ENCODE results near the gene ZNF597.
"Not testable (repeated sequence)": the region's sequence is repeated elsewhere in the genome, so short reads cannot be mapped to it uniquely, and the experiment has no call there.

The ZNF597 gene

DNA sequence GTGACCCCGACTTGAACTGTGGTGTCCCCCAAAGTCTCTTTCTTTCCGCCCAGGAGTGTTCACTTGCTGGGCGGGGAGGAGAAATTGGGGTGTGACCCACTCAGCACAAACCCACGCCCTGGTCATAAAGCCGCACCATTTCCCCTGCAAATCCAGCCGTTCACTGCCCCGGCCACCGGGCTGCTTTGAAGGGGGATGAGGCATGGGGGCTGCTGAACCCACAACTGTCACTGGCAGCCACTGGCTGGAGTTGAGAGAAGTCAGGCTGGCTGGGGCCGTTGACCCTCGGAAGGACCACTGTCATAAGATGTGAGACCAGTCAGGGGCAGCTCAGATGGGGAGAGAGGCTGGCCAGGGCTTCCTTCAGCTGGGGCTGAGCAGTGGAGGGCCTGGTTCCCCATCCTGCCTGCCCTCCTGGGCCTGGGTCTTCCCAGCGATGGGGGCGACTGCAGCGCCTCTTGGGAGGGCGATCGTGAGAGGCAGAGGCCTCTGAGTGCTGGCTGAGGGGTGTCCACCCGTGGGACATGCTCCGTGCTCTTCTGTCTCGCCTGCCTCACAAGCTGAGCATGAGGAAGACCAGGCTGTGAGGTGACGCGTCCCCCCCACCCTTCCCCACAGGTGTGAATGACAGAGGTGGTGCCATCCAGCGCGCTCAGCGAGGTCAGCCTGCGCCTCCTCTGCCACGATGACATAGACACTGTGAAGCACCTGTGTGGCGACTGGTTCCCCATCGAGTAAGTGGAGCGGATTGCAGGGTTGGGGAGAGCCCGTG lies 32.5 kb upstream of the ZNF597 start:
- no peak for DNase-seq (ENCODE audit: low read depth)

DNA sequence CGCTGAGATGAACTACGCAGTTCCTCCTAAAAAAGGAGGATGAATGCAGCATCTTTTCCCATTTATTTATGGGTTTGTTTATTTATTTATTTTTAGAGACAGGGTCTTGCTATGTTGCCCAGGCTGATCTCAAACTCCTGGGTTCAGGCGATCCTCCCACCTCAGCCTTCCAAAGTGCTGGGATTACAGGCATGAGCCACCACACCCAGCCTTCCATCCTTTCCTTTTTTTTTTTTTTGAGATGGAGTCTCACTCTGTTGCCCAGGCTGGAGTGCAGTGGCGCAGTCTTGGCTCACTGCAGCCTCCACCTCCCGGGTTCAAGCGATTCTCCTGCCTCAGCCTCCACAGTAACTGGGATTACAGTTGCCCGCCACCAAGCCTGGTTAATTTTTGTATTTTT lies 31.6 kb upstream of the ZNF597 start:
- not testable (repeated sequence) for DNase-seq (ENCODE audit: low read depth)

- DNase-seq (ENCODE audit: low read depth) = no peak
Observed at GRCh38 chr16:3474136-3474779, 31.0 kb upstream of the ZNF597 start.

- not testable (repeated sequence) for DNase-seq (ENCODE audit: low read depth)
Observed at GRCh38 chr16:3473596-3473943, 30.3 kb upstream of the ZNF597 start.

DNA sequence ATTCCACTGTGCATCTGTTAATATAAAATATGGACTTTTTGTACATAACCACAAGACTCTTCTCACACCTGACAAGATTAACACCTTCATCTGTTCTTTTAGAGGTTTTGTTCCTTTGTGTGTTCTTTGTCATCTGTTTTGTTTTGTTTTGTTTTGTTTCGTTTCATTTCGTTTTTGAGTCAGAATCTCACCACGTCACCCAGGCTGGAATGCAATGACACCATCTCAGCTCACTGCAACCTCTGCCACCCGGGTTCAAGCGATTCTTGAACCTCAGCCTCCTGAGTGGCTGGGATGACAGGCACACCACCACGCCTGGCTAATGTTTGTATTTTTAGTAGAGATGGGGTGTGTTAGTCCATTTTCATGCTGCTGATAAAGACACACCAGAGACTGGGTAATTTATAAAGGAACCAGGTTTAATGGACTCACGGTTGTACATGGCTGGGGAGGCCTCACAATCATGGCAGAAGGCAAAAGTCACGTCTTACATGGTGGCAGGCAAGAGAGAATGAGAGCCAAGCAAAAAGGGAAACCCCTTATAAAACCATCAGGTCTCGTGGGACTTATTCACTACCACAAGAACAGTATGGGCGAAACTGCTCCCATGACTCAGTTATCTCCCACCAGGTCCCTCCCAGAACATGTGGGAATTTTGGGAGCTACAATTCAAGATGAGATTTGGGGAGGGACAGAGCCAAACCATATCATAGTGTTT lies 29.7 kb upstream of the ZNF597 start:
- DNase-seq (ENCODE audit: low read depth) = no peak

GRCh38 chr16:3471518-3472176 lies 28.3 kb upstream of the ZNF597 start:
- DNase-seq (ENCODE audit: low read depth) = no peak

DNA sequence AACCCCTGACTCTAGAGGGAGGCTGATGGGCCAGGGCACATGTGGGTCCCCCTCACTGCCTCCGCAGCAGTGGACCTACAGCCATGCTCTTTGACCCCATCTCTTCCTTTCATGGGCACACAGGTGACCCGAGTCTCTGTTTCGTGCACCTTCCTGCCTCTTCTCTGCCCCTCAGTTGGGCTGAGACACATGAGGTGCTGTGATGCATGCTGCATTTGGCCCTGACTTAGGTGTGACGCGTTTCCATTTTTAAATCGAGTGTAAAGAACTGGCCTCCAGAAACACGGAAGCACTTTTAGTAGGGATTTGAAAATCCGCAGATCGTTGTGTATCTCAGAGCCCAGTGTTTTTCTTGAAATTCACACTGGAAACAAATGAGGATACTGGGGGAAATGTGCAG lies 27.4 kb upstream of the ZNF597 start:
- DNase-seq (ENCODE audit: low read depth) = no peak

DNA sequence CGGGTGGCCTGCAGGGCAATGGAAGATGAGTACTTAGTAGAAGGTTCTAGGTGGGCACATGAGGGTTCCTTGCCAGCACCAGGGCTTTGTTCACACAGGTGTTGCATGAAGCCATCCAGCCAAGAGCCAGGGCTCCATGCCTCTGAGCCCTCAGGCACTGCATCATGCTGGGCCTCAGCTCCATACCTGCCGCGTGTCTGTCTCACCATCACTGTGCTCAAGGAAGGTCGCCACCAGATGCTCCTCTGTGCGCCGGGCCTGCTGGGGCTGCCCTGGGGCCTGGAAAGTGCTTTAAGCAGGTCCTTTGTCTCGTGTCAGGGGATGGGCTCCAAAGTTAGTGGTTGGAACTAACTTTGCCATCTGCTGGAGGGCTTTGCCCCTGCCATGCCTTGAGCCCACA lies 26.4 kb upstream of the ZNF597 start:
- no peak for DNase-seq (ENCODE audit: low read depth)

DNA sequence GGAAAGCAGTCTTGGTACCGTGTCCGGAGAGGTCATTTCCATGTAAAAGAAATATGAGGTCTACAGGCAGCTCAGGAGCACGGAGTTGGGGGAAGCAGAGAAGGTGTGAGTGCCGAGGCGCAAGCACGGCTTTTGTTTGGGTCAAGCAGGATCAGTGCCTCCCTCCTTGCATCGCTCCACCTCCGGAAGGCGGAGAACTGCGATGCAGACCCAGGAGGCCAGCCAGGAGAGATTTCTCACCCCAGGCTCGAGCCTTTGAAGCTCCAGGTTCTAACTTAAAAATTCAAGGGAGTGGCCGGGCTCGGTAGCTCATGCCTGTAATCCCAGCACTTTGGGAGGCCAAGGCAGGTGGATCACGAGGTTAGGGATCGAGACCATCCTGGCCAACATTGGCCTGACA lies 25.2 kb upstream of the ZNF597 start:
- no peak for DNase-seq (ENCODE audit: low read depth)

GRCh38 chr16:3467921-3468320 lies 24.6 kb upstream of the ZNF597 start:
- DNase-seq (ENCODE audit: low read depth) = no peak

GRCh38 chr16:3467182-3467581 lies 23.9 kb upstream of the ZNF597 start:
- no peak for DNase-seq (ENCODE audit: low read depth)

- no peak for DNase-seq (ENCODE audit: low read depth)
Observed at GRCh38 chr16:3465911-3466584, 22.7 kb upstream of the ZNF597 start.

- DNase-seq (ENCODE audit: low read depth) = no peak
Observed at GRCh38 chr16:3465301-3465700, 22.0 kb upstream of the ZNF597 start.

DNA sequence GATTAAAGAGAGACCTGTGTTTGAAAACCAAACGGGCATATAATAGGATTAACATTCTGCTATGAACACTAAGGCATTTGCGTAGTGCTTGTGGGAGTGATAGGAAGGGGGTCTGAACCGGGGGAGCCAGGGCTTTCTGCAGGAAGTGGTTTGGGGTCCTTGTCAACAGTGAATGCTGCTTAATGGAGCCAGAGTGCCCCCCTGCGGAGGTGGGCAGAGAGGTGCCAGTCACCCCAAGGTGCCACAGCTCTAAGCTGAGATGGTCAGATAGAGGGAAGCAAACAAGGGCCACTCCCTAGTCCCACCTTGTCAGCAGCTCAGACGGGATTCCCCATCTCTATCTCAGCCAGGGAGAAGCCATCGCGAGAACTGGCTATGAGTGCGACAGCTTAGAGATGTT lies 17.8 kb upstream of the ZNF597 start:
- no peak for DNase-seq (ENCODE audit: low read depth)

DNA sequence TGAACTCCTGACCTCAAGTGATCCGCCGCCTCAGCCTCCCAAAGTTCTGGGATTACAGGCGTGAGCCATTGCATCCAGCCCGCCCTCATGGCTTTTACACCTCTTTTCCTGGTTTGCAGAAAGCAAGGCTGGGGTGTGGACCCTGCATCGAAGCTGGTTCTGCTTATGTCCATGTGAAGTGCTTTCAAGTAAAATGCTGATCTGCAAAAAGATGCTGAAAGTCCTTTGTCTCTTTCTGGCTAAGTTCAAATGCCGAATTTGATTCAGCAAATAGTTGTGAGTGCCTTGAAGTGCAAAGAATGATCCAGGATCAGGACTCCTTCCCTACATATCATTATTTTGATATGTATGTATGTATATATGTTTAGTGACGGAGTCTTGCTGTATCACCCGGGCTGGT lies 17.3 kb upstream of the ZNF597 start:
- DNase-seq (ENCODE audit: low read depth) = no peak

DNA sequence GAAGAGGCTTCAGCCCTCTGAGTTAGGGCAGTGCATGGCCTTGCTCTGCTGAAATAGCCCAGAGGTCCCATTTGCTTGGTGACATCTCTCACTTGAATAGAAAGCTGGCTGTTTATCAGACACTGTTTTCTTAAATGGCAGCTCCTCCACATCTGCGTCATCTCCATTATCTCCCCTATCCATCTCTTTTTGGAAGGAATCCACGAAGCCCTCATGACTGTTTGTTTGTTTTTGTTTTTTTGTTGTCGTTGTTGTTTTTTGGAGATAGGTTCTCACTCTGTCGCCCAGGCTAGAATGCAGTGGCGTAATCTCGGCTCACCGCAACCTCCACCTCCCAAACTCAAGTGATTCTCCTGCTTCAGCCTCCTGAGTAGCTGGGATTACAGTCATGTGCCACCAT lies 16.8 kb upstream of the ZNF597 start:
- no peak for DNase-seq (ENCODE audit: low read depth)

DNA sequence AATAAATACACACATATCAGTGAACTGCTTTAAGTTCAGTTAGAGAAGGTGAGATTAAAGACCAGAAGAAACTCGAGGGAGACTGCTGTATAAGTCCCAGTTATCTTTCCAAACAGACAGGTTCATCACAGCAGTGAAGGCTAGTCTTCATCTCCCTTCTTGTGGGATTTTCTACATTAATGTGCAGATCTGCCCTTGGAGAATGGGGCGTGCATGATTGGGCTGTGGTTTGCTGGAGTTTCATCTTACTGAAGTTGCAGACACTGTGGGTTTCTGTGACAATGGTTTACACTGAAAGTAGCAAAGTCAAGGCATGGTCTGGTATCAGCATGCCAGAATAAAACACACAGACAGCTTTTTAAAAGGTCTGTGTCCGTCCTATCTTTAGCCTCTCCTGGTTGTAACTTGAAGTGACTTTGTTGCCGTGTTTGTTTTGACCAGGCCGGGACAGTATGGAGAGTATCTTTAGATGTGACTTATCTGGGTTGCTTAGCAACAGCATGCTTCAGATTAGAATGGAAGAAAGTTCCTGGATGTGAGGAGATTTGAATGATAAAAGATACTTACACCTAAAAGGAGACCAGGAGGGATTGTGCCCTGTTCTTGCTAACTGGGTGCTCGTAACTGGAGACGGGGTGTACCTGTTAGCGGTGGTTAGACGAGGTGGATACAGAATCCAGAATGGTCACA lies 16.2 kb upstream of the ZNF597 start:
- no peak for DNase-seq (ENCODE audit: low read depth)

DNA sequence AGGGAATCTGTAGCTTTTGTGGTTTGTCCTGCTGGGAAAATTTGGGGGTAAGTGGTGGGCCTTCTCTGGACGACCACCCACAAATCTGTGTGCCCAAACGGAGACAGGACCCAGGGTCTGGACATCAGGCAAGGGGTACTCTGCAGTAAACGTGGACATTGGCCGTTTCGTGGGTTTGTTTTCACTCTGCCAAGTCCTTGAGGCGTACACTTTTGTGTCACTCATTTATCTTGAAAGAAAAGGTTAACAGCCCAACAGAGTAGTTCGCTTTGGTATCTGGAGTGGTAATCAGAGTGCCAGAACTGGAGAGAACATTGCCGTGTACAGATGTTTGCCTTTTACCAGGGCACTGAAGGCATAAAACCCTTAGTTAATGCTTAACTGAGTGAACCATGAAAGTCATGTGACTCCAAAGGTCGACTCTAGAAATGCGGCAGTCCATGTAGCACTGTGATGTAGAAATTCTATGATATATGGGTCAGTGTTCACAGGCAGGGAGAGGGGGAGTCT lies 15.6 kb upstream of the ZNF597 start:
- DNase-seq (ENCODE audit: low read depth) = no peak

DNA sequence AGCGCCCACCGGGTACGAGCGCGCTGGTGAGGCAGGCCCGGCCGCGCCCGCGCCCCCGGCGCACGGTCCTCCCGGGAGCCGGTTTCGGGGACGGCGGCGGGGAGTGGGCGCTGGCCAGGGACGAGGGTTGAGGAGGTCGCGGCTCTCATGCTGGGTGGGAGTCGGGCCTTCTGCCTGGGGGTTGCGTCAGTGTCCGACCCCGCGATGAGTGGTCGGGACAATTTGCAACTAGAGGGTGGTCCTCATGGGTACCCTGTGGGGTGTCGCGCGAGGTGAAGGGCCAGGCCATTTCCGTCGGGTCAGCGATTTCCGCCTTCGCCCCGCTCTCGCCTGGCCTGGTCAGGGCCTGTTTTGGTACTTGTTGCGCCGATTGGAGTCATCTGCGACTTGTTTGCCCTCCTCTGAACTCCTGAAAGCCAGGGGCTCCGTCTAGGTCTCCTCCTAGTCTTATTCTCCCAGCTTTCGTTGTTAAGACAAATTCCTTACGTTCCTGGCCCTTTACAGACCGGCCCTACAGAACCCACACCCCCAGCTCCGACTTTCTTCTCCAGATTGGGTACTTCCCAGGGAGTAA lies 15.1 kb upstream of the ZNF597 start:
- DNase-seq (ENCODE audit: low read depth) = no peak

DNA sequence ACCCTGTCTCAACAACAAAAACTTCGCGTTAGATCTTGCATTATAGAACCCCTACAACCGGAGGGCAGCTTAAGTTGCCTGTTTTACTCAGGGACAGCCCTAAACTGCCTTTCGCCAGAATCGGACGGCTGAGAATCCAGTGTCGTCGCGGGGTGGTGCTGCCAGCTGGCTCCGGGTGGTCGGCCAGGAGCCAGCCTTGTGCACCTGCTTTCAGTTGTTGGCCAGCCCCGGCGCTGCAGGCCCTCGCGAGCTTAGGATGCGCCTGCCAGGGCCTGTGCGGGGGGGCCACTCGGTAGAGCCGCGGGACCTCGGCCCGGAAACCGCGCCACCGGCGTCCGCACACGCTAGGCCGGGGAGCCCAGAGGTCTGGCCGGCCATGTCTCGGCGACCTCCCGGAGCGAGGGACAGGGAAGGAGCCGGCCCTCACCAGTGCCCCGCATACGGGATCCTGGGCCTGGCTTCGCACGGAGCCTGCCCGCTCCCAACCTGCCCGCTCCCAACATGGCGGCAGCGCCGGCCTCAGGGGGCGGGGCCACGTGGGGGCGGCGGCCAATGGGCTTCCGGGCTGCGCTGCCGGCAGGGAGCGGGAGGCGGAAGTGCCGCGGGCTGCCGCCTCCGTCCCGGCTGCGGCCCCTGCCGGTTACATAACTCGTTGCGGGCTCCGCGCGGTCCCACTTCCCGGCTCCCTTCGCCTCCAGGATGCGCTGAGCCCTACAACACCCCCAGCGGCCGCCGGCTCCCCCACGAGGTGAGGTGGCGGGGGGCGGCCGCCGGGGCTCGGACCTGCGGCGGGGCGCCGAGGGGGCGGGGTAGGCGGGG lies 14.3 kb upstream of the ZNF597 start:
- peak; percentile 83 for DNase-seq (ENCODE audit: low read depth)
